ENCODE measurements around the gene ULBP1. TPM values are rescaled to one million over a fixed set of nuclear protein-coding genes. Genes with fewer than 3 reads are reported as not detected.
"Not testable (repeated sequence)": the region's sequence is repeated elsewhere in the genome, so short reads cannot be mapped to it uniquely, and the experiment has no call there.

The ULBP1 gene
- total and polyA plus RNA-seq, 2 donors, result 0.19 to 0.68 TPM

GRCh38 chr6:149988550-149989346 lies 25.0 kb downstream of the ULBP1 start:
- Histone ChIP-seq H3K27me3 (ENCODE audit: control insufficient read depth in 2 of 2, insufficient read depth in 1 of 2, low read length in 1 of 2) (peaks cover 24 to 92% of the 10 kb centered on the region in 2 donors), H3K36me3 (ENCODE audit: control insufficient read depth in 2 of 2, insufficient read depth in 2 of 2, low read length in 1 of 2) (no peaks in the 10 kb centered on the region), H3K9me3 (ENCODE audit: control insufficient read depth in 2 of 2, insufficient read depth in 1 of 2, low read length in 1 of 2) (peaks cover 2 to 10% of the 10 kb centered on the region in 2 donors), H3K4me1 (ENCODE audit: control insufficient read depth in 2 of 2, insufficient read depth in 2 of 2, low read length in 2 of 2) (peaks cover 4 to 41% of the 10 kb centered on the region in 2 donors), H3K4me3 (ENCODE audit: low read length in 2 of 2) (peak overlapping the region; percentile 48 to 56), H3K27ac (ENCODE audit: low read depth in 1 of 2, low read length in 1 of 2) (peak overlapping the region in 1 of 2 donors; percentile 68)
- peak in 1 of 9 donors; percentile 59 for DNase-seq (ENCODE audit: low read depth in 6 of 9, low spot score in 9 of 9)
- 13% methylated on average over 17 of the region's 17 CpGs for WGBS

DNA sequence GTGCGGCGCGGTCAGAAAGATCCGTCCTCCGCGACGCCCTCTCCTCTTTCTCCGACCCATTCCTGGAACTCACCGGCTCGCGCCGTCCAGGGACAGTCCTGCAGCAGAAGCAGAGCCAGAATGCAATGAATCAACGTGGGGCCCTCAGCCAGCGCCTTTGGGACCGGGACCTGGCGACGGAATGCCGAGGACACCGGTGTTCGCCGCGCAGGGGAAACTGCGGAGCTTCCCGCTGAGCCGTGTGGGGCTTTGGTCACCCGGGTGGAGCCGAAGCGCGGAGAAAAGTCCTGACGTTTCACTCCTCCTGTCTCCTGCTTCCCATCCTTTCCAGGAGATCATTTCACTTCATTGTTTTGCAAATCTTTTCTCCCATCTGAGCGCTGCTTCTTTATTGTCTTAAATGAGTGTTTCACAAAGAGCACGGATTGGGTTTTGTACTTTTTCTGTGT lies 26.5 kb downstream of the ULBP1 start:
- 3% methylated on average over 32 of the region's 32 CpGs for WGBS
- peak in 1 of 9 donors; percentile 29 for DNase-seq (ENCODE audit: low read depth in 6 of 9, low spot score in 9 of 9)

GRCh38 chr6:149990661-149991471 lies 27.1 kb downstream of the ULBP1 start:
- peak overlapping the region; percentile 48 to 56 for H3K4me3 ChIP-seq (ENCODE audit: low read length in 2 of 2)
- H3K27me3 ChIP-seq (ENCODE audit: control insufficient read depth in 2 of 2, insufficient read depth in 1 of 2, low read length in 1 of 2), result peaks cover 27 to 88% of the 10 kb centered on the region in 2 donors
- peak overlapping the region in 1 of 2 donors; percentile 17 for H3K27ac ChIP-seq (ENCODE audit: low read depth in 1 of 2, low read length in 1 of 2)
- peaks cover 0 to 44% of the 10 kb centered on the region in 2 donors for H3K4me1 ChIP-seq (ENCODE audit: control insufficient read depth in 2 of 2, insufficient read depth in 2 of 2, low read length in 2 of 2)
- no peaks in the 10 kb centered on the region for H3K36me3 ChIP-seq (ENCODE audit: control insufficient read depth in 2 of 2, insufficient read depth in 2 of 2, low read length in 1 of 2)
- peak in 4 of 9 donors; percentile 15 to 69 (median 30) for DNase-seq (ENCODE audit: low read depth in 6 of 9, low spot score in 9 of 9)
- 2% methylated on average over 49 of the region's 49 CpGs for WGBS
- H3K9me3 ChIP-seq (ENCODE audit: control insufficient read depth in 2 of 2, insufficient read depth in 1 of 2, low read length in 1 of 2), result peaks cover 2 to 10% of the 10 kb centered on the region in 2 donors

More for the DNA sequence above, 26.5 kb downstream of the ULBP1 start:
- Histone ChIP-seq H3K9me3 (ENCODE audit: control insufficient read depth in 2 of 2, insufficient read depth in 1 of 2, low read length in 1 of 2) (peaks cover 2 to 10% of the 10 kb centered on the region in 2 donors), H3K27me3 (ENCODE audit: control insufficient read depth in 2 of 2, insufficient read depth in 1 of 2, low read length in 1 of 2) (peaks cover 27 to 88% of the 10 kb centered on the region in 2 donors), H3K27ac (ENCODE audit: low read depth in 1 of 2, low read length in 1 of 2) (peak overlapping the region; percentile 68 to 71), H3K4me1 (ENCODE audit: control insufficient read depth in 2 of 2, insufficient read depth in 2 of 2, low read length in 2 of 2) (peaks cover 0 to 44% of the 10 kb centered on the region in 2 donors), H3K36me3 (ENCODE audit: control insufficient read depth in 2 of 2, insufficient read depth in 2 of 2, low read length in 1 of 2) (no peaks in the 10 kb centered on the region), H3K4me3 (ENCODE audit: low read length in 2 of 2) (peak overlapping the region; percentile 48 to 56)

- H3K36me3 ChIP-seq (ENCODE audit: control insufficient read depth in 2 of 2, insufficient read depth in 2 of 2, low read length in 1 of 2); DNase-seq (ENCODE audit: low read depth in 6 of 9, low spot score in 9 of 9); H3K27ac ChIP-seq (ENCODE audit: low read depth in 1 of 2, low read length in 1 of 2): not testable (repeated sequence)
- Histone ChIP-seq H3K27me3 (ENCODE audit: control insufficient read depth in 2 of 2, insufficient read depth in 1 of 2, low read length in 1 of 2) (peaks cover 25 to 87% of the 10 kb centered on the region in 2 donors), H3K4me1 (ENCODE audit: control insufficient read depth in 2 of 2, insufficient read depth in 2 of 2, low read length in 2 of 2) (peaks cover 0 to 44% of the 10 kb centered on the region in 2 donors), H3K9me3 (ENCODE audit: control insufficient read depth in 2 of 2, insufficient read depth in 1 of 2, low read length in 1 of 2) (peaks cover 2 to 10% of the 10 kb centered on the region in 2 donors), H3K4me3 (ENCODE audit: low read length in 2 of 2) (peak overlapping the region; percentile 48 to 56)
- WGBS, result 2% methylated on average over 7 of the region's 7 CpGs
Observed at GRCh38 chr6:149991472-149991795, 27.7 kb downstream of the ULBP1 start.

DNA sequence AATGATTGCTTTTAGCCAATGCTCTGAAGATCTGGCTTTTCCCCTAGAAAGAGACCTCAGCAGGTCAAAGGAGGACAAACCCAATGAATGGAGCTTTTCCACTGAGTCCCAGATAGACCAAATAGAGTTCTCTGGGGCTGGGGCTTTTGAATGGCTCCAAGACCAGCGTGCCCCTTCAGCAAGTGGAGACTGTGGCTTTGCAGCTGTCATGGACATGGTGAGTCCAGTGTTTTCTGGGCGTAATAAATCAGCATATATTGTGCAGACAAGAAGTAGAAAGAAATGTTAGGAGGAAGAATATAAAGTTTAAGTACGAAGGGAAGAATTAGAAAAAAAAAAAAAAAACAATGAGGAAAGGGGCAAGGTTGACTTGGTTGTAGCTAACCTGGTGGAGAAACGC lies 28.1 kb downstream of the ULBP1 start:
- Histone ChIP-seq H3K36me3 (ENCODE audit: control insufficient read depth in 2 of 2, insufficient read depth in 2 of 2, low read length in 1 of 2) (no peaks in the 10 kb centered on the region), H3K27me3 (ENCODE audit: control insufficient read depth in 2 of 2, insufficient read depth in 1 of 2, low read length in 1 of 2) (peaks cover 24 to 83% of the 10 kb centered on the region in 2 donors), H3K4me1 (ENCODE audit: control insufficient read depth in 2 of 2, insufficient read depth in 2 of 2, low read length in 2 of 2) (peaks cover 0 to 44% of the 10 kb centered on the region in 2 donors), H3K4me3 (ENCODE audit: low read length in 2 of 2) (peak overlapping the region; percentile 48 to 56), H3K9me3 (ENCODE audit: control insufficient read depth in 2 of 2, insufficient read depth in 1 of 2, low read length in 1 of 2) (peaks cover 2 to 10% of the 10 kb centered on the region in 2 donors), H3K27ac (ENCODE audit: low read depth in 1 of 2, low read length in 1 of 2) (no peak overlapping the region)
- 46% methylated on average over 4 of the region's 4 CpGs for WGBS
- DNase-seq (ENCODE audit: low read depth in 6 of 9, low spot score in 9 of 9), result peak in 1 of 9 donors; percentile 33

DNA sequence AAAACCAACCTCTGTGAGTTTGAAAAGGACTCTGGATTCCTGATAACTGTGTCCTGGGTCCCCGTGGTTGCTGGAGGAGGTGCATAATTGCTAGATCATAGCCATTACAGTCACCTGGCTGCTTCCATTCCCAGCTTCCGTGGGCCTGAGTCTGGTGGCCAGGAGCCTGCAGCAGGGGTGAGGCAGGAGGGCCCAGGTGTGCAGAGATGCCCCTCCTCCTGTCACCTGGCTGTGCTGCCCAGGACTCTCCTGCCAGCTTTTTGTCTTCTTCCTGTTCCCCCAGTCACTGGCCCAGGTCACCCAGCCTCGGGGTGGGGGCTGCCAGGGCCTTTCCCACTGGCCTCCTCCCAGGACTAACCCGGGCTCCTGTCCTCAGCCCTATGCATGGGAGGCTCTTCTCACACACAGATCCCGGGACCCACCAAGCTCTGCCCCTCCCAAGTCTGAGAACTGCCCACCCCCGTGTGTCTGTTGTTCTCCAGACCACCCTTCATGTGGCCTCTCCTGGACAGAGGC lies 31.6 kb downstream of the ULBP1 start:
- 87% methylated on average over 6 of the region's 6 CpGs for WGBS
- peaks cover 18 to 55% of the 10 kb centered on the region in 2 donors for H3K27me3 ChIP-seq (ENCODE audit: control insufficient read depth in 2 of 2, insufficient read depth in 1 of 2, low read length in 1 of 2)
- H3K4me1 ChIP-seq (ENCODE audit: control insufficient read depth in 2 of 2, insufficient read depth in 2 of 2, low read length in 2 of 2), result peaks cover 0 to 24% of the 10 kb centered on the region in 2 donors
- H3K36me3 ChIP-seq (ENCODE audit: control insufficient read depth in 2 of 2, insufficient read depth in 2 of 2, low read length in 1 of 2), result peaks cover 3 to 4% of the 10 kb centered on the region in 2 donors
- no peak overlapping the region for H3K4me3 ChIP-seq (ENCODE audit: low read length in 2 of 2)
- no peak overlapping the region for H3K27ac ChIP-seq (ENCODE audit: low read depth in 1 of 2, low read length in 1 of 2)
- no peak for DNase-seq (ENCODE audit: low read depth in 6 of 9, low spot score in 9 of 9)
- H3K9me3 ChIP-seq (ENCODE audit: control insufficient read depth in 2 of 2, insufficient read depth in 1 of 2, low read length in 1 of 2), result peaks cover 0 to 4% of the 10 kb centered on the region in 2 donors

GRCh38 chr6:149995971-149996370 lies 32.2 kb downstream of the ULBP1 start:
- Histone ChIP-seq H3K9me3 (ENCODE audit: control insufficient read depth in 2 of 2, insufficient read depth in 1 of 2, low read length in 1 of 2) (no peaks in the 10 kb centered on the region), H3K4me3 (ENCODE audit: low read length in 2 of 2) (no peak overlapping the region), H3K27ac (ENCODE audit: low read depth in 1 of 2, low read length in 1 of 2) (no peak overlapping the region), H3K27me3 (ENCODE audit: control insufficient read depth in 2 of 2, insufficient read depth in 1 of 2, low read length in 1 of 2) (peaks cover 17 to 48% of the 10 kb centered on the region in 2 donors), H3K4me1 (ENCODE audit: control insufficient read depth in 2 of 2, insufficient read depth in 2 of 2, low read length in 2 of 2) (peaks cover 0 to 22% of the 10 kb centered on the region in 2 donors), H3K36me3 (ENCODE audit: control insufficient read depth in 2 of 2, insufficient read depth in 2 of 2, low read length in 1 of 2) (peaks cover 3 to 4% of the 10 kb centered on the region in 2 donors)
- no peak for DNase-seq (ENCODE audit: low read depth in 6 of 9, low spot score in 9 of 9)
- 87% methylated on average over 7 of the region's 7 CpGs for WGBS

DNA sequence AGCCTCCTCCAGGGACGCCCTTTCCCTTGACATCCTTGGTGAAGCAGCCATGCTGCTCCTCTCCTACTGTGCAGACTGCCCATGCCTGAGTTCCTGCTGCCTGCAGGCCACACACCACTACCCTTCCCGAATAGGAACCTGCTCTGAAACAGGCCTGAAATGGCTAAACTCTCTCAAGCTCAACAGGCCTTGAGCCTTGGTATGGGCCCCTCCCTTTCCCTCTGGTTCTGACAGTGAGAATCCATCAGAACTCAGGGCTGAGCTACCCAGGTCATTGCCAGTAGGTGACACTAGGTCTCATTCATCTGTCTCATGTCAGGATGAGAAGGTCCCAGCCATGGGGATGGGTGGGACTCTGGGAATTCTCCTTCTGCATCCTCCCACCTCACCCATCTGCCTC lies 35.9 kb downstream of the ULBP1 start:
- peaks cover 9 to 25% of the 10 kb centered on the region in 2 donors for H3K4me1 ChIP-seq (ENCODE audit: control insufficient read depth in 2 of 2, insufficient read depth in 2 of 2, low read length in 2 of 2)
- 91% methylated on average over 2 of the region's 2 CpGs for WGBS
- no peak for DNase-seq (ENCODE audit: low read depth in 6 of 9, low spot score in 9 of 9)
- H3K4me3 ChIP-seq (ENCODE audit: low read length in 2 of 2), result no peak overlapping the region
- peaks cover 0 to 30% of the 10 kb centered on the region in 2 donors for H3K27me3 ChIP-seq (ENCODE audit: control insufficient read depth in 2 of 2, insufficient read depth in 1 of 2, low read length in 1 of 2)
- no peaks in the 10 kb centered on the region for H3K9me3 ChIP-seq (ENCODE audit: control insufficient read depth in 2 of 2, insufficient read depth in 1 of 2, low read length in 1 of 2)
- peaks cover 3 to 4% of the 10 kb centered on the region in 2 donors for H3K36me3 ChIP-seq (ENCODE audit: control insufficient read depth in 2 of 2, insufficient read depth in 2 of 2, low read length in 1 of 2)
- H3K27ac ChIP-seq (ENCODE audit: low read depth in 1 of 2, low read length in 1 of 2), result no peak overlapping the region
